Prostate gland (tissue), 2 donors: Measurements from ENCODE around the gene VASP. TPM values are rescaled to one million over a fixed set of nuclear protein-coding genes. Genes with fewer than 3 reads are reported as not detected.

Experiments used
- DNase-seq: peaks from one replicate; pipeline ENCODE4 v3.0.0-alpha.2; 2019; ENCODE audit warnings: low spot score
- H3K27ac ChIP-seq, 2 donors: fragments of 200-600 bp; sonication (generic); 2 replicates each; pipeline ENCODE4 v1.5.1; 2017 to 2019
- H3K27me3 ChIP-seq: fragments of 200-600 bp; sonication (generic); replicated peaks from 2 replicates; pipeline ENCODE4 v1.5.1; 2019; ENCODE audit not compliant: insufficient read depth
- H3K36me3 ChIP-seq, 2 donors: fragments of 200-600 bp; sonication (generic); 1 replicate in 1 of 2; 2 replicates in 1 of 2; pipeline versions ENCODE4 v1.5.1 to v1.8.1; 2017 to 2019
- H3K4me1 ChIP-seq: fragments of 200-600 bp; sonication (generic); replicated peaks from 2 replicates; pipeline ENCODE4 v1.5.1; 2019
- H3K4me3 ChIP-seq, 2 donors: fragments of 200-600 bp; sonication (generic); 2 replicates each; pipeline ENCODE4 v1.5.1; 2017 to 2019
- H3K9me3 ChIP-seq: fragments of 200-600 bp; sonication (generic); 2 replicates; pipeline ENCODE4 v1.5.1; 2017
- CTCF ChIP-seq, 4 experiments: fragments of 200-600 bp in 2 of 4; fragments of 450-650 bp in 2 of 4; sonication (generic) in 2 of 4; IDR thresholded peaks; 1 replicate in 3 of 4; 2 replicates in 1 of 4; pipeline ENCODE4 v1.5.1; 2016 to 2019; ENCODE audit warnings: antibody characterized with exemption in 4 of 4, mild to moderate bottlenecking in 2 of 4, moderate library complexity in 2 of 4
- POLR2A ChIP-seq: fragments of 450-650 bp; IDR thresholded peaks from one replicate; pipeline ENCODE4 v1.6.1; 2016; ENCODE audit warnings: antibody characterized with exemption, mild to moderate bottlenecking
- POLR2AphosphoS5 ChIP-seq: sonication (generic); formaldehyde crosslinking; IDR thresholded peaks from one replicate; pipeline ENCODE4 v1.6.1; 2017; ENCODE audit warnings: antibody characterized with exemption
- WGBS: methylation state at CpG from one replicate; pipeline ENCODE4 v1.1.5; 2018; 5-methylcytosine and 5-hydroxymethylcytosine counted together
- intact Hi-C: fragments of 100-400 bp; cut with DNase I; formaldehyde crosslinking; loops from one replicate; pipeline ENCODE4 v1.14.2; 2022
- total RNA-seq, 2 donors: library from RNA; depleted of rRNA; stranded (reverse); fragments of >200 nt; gene quantifications; one replicate each; pipeline ENCODE4 v1.1.0, GENCODE V29; 2016

Gene VASP
- total RNA-seq, 2 donors from 2014 or later, result 82.7 to 119 TPM

GRCh38 chr19:45568732-45569131 lies 61.5 kb downstream of the VASP start:
- DNase-seq, result no peak
- WGBS, result 93% methylated on average over 3 of the region's 3 CpGs
- H3K36me3 ChIP-seq, result no peaks in the 10 kb centered on the region

GRCh38 chr19:45569619-45570421 lies 62.5 kb downstream of the VASP start:
- H3K9me3 ChIP-seq, result no peaks in the 10 kb centered on the region
- intact Hi-C loops, result no loop called here
- H3K4me3 ChIP-seq, result no peak overlapping the region
- H3K27ac ChIP-seq, result no peak overlapping the region
- TF ChIP-seq CTCF (IDR thresholded peaks at IDR 0.05) (peak in 3 of 4 experiments; percentile 38 to 60 (median 53)), POLR2A (no peak)
- H3K4me1 ChIP-seq, result peaks cover 3% of the 10 kb centered on the region
- no peaks in the 10 kb centered on the region for H3K27me3 ChIP-seq
- H3K36me3 ChIP-seq, result no peaks in the 10 kb centered on the region
- peak; percentile 24 for DNase-seq
- 55% methylated on average over 15 of the region's 15 CpGs for WGBS

More at GRCh38 chr19:45568732-45569131, 61.5 kb downstream of the VASP start:
- Histone ChIP-seq H3K4me1 (peaks cover 3% of the 10 kb centered on the region), H3K27me3 (no peaks in the 10 kb centered on the region), H3K9me3 (no peaks in the 10 kb centered on the region), H3K4me3 (no peak overlapping the region), H3K27ac (no peak overlapping the region)
- TF ChIP-seq POLR2A, result no peak
- TF ChIP-seq POLR2AphosphoS5, result no peak
- no peak for TF ChIP-seq CTCF (IDR thresholded peaks at IDR 0.05)
- intact Hi-C loops, result no loop called here

GRCh38 chr19:45571457-45572220 lies 64.4 kb downstream of the VASP start:
- TF ChIP-seq CTCF (IDR thresholded peaks at IDR 0.05), result no peak
- TF ChIP-seq POLR2AphosphoS5, result no peak
- TF ChIP-seq POLR2A, result no peak
- no peak overlapping the region for H3K27ac ChIP-seq

GRCh38 chr19:45574526-45574925 lies 67.2 kb downstream of the VASP start:
- Histone ChIP-seq H3K9me3 (no peaks in the 10 kb centered on the region), H3K27me3 (no peaks in the 10 kb centered on the region), H3K27ac (no peak overlapping the region), H3K4me3 (no peak overlapping the region), H3K4me1 (no peaks in the 10 kb centered on the region), H3K36me3 (no peaks in the 10 kb centered on the region)
- WGBS, result 87% methylated on average over 4 of the region's 4 CpGs
- intact Hi-C loops, result no loop called here
- no peak for DNase-seq
- TF ChIP-seq POLR2AphosphoS5, result no peak
- TF ChIP-seq POLR2A, result no peak
- no peak for TF ChIP-seq CTCF (IDR thresholded peaks at IDR 0.05)

More at GRCh38 chr19:45571457-45572220, 64.4 kb downstream of the VASP start:
- 86% methylated on average over 8 of the region's 8 CpGs for WGBS
- Histone ChIP-seq H3K9me3 (no peaks in the 10 kb centered on the region), H3K27me3 (no peaks in the 10 kb centered on the region), H3K4me1 (peaks cover 3% of the 10 kb centered on the region), H3K36me3 (no peaks in the 10 kb centered on the region), H3K4me3 (no peak overlapping the region)
- no peak for DNase-seq
- intact Hi-C loops, result no loop called here
